Skin of body (tissue), 2 donors: ENCODE results near the gene SORBS1. TPM values are rescaled to one million over a fixed set of nuclear protein-coding genes. Genes with fewer than 3 reads are reported as not detected.
A peak's percentile ranks its signal among the peaks of the same experiment; 100 is the strongest.

Experiments used
- DNase-seq: peaks from one replicate; lab custom pipeline; 2025; lab: John Stamatoyannopoulos, UW
- total RNA-seq: library from RNA; depleted of rRNA; stranded (reverse); fragments of >200 nt; gene quantifications from one replicate; pipeline ENCODE4 v1.2.3, GENCODE V29; 2014

The SORBS1 gene
- total RNA-seq, 1 donor from 2014 or later, result 33.7 TPM

- no peak for DNase-seq
These were observed 284.0 kb downstream of the SORBS1 start for GRCh38 chr10:95277201-95277570.

- no peak for DNase-seq
These were observed 284.6 kb downstream of the SORBS1 start for GRCh38 chr10:95276367-95277200.

GRCh38 chr10:95275726-95276366, 285.3 kb downstream of the SORBS1 start:
- no peak for DNase-seq

GRCh38 chr10:95273393-95274312, 287.5 kb downstream of the SORBS1 start:
- no peak for DNase-seq

GRCh38 chr10:95268438-95268837, 292.7 kb downstream of the SORBS1 start:
- DNase-seq, result no peak

- DNase-seq, result no peak
These were observed 293.9 kb downstream of the SORBS1 start for GRCh38 chr10:95267251-95267650.

GRCh38 chr10:95266674-95267095, 294.5 kb downstream of the SORBS1 start:
- DNase-seq, result peak; percentile 50

- no peak for DNase-seq
These were observed 295.6 kb downstream of the SORBS1 start for GRCh38 chr10:95265572-95265971.

- DNase-seq, result no peak
These were observed 296.7 kb downstream of the SORBS1 start for GRCh38 chr10:95264227-95265051.

- DNase-seq, result no peak
These were observed 297.3 kb downstream of the SORBS1 start for GRCh38 chr10:95263864-95264226.

- DNase-seq, result no peak
These were observed 298.2 kb downstream of the SORBS1 start for GRCh38 chr10:95262763-95263518.

- DNase-seq, result no peak
These were observed 299.2 kb downstream of the SORBS1 start for GRCh38 chr10:95261926-95262325.

Other genes with a start within 250 kb of the SORBS1 start
- gene ALDH18A1, start 95.3 kb upstream of the SORBS1 start, total RNA-seq, result 61.0 TPM
- gene TCTN3, start 132.6 kb upstream of the SORBS1 start, total RNA-seq, result 25.1 TPM
- 26.0 TPM for gene ENTPD1, start 194.8 kb upstream of the SORBS1 start, total RNA-seq